GM18907 (cell line): ENCODE results near the gene MLX.
"Not testable (repeated sequence)": the region's sequence is repeated elsewhere in the genome, so short reads cannot be mapped to it uniquely, and the experiment has no call there.

Source experiments
- ATAC-seq: cut with Tn5 transposase; IDR thresholded peaks from one replicate; pipeline ENCODE4 v1.9.1; 2021; ENCODE audit warnings: mild to moderate bottlenecking, moderate library complexity; ENCODE audit not compliant: unreplicated experiment

The MLX gene

DNA sequence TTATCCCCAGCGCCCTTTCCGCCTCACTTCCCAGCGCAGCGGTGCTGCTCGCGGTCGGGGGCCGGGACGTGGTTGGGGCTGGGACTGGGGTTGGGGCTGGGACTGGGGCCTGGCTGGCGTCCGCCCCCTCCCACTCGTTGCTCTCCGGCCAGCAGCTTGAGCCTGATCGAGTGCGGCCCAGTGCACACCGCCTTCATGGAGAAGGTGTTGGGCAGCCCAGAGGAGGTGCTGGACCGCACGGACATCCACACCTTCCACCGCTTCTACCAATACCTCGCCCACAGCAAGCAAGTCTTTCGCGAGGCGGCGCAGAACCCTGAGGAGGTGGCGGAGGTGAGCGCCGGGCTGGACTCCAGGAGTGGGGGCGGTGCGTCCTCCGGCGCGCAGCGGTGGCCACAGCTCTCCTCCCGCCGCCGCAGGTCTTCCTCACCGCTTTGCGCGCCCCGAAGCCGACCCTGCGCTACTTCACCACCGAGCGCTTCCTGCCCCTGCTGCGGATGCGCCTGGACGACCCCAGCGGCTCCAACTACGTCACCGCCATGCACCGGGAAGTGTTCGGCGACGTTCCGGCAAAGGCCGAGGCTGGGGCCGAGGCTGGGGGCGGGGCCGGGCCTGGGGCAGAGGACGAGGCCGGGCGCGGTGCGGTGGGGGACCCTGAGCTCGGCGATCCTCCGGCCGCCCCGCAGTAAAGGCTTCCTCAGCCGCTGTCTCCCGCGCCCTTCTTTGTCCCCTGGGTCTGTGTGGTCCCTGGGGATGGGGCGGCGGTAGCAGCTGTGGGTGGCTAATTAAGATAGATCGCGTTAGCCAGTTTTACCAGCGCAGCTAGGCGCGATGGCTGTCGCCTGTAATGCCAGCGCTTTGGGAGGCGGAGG is 12.4 kb upstream of the MLX start:
- ATAC-seq: peak; percentile 69

DNA sequence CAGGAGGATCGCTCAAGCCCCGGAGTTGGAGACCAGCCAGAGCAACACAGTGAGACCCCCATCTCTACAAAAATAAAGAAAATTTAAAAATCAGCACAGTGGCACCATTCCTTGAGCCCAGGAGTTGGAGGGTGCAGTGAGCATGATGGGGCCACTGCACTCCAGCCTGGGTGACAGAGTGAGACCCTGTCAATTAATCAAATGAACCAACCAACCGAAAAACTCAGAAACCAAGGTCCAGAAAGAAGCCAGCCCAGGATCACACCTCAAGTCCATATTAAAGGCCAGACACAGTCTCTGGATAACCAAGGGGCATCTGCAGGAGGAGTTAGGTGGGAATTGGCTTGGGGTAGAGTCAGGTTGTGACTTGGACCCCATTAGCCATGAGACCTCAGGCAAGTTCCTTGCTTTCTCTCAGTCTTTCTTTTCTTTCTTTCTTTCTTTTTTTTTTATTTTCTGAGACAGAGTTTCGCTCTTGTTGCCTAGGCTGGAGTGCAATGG is 11.7 kb upstream of the MLX start:
- no peak for ATAC-seq

DNA sequence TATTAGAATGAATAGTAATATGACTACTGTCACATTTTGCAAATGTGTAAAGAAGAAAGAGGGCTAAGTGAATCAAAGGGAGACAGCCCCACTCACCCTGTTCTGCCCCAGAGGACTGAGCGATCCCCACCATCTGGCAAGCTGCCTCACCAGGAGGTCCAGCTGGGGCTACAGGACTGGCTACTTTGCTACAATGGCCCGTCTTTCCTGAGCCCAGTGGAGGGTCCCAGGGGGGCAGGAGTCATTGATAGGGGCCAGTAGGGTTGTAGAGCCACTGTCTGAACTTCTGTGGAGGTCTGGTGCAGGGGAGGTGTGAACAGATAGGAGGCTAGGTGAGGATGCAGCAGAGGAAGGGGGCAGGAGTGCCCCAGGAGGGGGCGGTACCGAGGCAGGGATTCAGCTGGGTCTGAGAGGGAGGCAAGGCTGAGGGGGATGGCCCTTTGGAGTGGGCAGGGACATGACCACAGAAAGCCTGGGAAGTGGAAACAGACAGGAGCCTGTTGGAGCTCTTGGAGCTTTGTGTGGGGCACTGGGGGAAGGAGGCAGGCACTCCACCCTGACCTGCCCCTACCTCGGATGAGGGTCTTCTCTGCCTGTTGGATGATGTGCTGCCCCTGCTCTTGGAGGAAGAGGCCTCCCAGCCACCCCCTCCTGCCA is 10.8 kb upstream of the MLX start:
- ATAC-seq: not testable (repeated sequence)

- ATAC-seq: no peak
Observed at GRCh38 chr17:42559075-42559474, 7.8 kb upstream of the MLX start.

GRCh38 chr17:42560246-42560645 is 6.7 kb upstream of the MLX start:
- ATAC-seq: no peak

DNA sequence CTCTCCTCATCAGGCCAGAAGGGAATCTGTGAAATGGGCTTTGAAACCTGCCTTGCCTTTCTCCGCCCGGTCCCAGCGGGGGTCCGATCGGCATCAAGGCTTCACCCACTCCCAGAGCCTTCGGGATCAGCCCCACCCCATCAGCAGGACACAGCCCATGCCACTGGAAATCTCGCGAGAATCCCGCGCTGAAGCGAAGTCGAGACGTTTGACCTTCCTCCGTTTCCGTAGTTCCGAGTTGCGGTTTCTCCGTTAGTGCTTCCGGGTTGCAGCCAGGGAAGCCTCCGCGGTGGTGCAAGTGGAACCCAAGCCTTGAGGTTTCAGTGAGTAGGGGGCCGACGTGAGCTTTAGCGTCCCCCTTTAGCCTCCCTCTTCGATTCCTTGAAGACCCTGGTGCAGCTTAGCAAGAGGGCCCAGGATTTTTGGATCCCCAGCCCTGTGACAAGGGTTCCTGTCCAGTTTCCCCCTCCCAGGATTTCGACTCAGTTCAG is 5.0 kb upstream of the MLX start, which contains the start of gene COASY:
Gene COASY, plus strand, starts transcription at position 252 of the 491 bp plus-strand sequence. CDS start 475 bp downstream, outside the sequence.
- ATAC-seq: peak; percentile 51

GRCh38 chr17:42562388-42563142 is 4.3 kb upstream of the MLX start:
- no peak for ATAC-seq

DNA sequence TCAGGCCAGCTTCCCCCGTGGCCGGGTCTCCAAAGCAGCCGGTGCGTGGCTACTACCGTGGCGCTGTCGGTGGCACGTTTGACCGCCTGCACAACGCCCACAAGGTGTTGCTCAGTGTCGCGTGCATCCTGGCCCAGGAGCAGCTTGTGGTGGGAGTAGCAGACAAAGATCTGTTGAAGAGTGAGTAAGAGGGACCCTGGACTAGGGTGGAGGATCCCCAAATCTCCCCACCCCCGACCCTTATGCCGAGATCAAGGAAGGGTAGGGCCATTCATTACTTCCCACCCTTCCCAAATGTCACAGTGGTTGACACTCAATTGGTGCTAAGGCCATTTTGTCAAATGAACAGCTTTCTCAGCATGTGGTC is 3.8 kb upstream of the MLX start:
- no peak for ATAC-seq

GRCh38 chr17:42563543-42563942 is 3.4 kb upstream of the MLX start:
- ATAC-seq: no peak

DNA sequence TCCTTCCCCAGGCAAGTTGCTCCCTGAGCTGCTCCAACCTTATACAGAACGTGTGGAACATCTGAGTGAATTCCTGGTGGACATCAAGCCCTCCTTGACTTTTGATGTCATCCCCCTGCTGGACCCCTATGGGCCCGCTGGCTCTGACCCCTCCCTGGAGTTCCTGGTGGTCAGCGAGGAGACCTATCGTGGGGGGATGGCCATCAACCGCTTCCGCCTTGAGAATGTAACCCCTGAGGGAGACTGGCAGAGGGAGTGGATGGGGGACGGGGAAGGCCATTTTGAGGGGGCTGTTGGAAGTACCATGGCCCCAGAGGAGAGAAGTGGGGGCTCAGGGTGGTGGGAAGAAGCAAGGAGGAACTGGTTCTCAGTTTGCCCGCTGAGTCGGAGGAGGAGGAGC is 3.0 kb upstream of the MLX start:
- ATAC-seq: no peak

GRCh38 chr17:42564815-42565522 is 1.9 kb upstream of the MLX start:
- ATAC-seq: no peak

GRCh38 chr17:42565523-42566214 is 1.2 kb upstream of the MLX start:
- ATAC-seq: no peak

DNA sequence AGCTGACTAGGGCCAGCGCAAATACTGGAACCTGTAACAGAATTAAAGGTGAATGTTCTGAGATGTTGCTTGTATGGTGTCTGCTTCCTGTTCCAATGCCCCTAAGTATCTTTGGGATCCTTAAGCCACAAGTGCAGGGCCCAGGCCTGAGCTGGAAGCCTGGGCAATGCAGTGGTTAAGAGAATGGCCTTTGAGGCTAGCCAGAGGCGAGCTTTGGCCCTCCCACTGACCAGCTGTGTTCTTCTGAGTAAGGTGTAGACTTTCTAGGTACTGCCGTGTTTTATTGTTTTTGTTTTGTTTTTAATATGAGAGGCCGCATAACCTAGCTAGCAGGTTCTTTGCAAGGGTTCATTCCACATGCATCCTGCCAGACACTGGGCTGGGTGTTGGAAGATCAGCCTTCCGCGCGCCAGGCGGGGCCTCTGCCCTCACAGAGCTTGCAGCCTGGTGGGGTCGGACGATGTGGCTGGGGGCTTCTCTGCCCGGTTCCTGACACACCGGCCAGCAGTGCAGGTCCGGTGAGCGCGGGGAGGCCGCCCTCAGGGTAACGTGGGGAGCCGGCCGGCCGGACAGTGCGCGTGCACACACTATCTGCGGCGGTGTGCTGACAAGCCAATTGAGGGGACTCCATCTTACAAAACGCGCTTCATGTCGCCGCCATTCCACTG is 551 bp upstream of the MLX start:
- ATAC-seq: peak; percentile 8

GRCh38 chr17:42568341-42569111 is 1.6 kb downstream of the MLX start:
- no peak for ATAC-seq

GRCh38 chr17:42571435-42572225 is 4.7 kb downstream of the MLX start:
- ATAC-seq: no peak

DNA sequence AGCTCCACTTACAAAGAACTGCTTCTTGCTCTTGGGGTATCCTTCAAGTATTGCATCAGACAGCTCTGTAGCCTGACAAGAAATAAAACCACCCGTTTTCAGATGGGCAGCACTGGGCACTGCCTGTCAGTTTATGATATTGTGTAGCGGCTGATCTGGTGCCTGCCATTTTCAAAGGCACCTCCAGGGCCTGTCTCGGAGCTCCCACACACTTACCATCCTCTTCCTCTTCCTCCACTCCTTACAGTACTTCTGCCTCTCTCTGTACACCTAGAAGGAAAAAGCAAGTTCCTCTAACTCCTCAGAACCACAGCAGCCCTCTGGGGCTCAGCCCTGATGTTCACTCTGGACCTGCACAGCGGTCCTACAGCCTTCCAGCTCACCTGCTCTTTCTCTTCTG is 6.2 kb downstream of the MLX start:
- ATAC-seq: no peak

DNA sequence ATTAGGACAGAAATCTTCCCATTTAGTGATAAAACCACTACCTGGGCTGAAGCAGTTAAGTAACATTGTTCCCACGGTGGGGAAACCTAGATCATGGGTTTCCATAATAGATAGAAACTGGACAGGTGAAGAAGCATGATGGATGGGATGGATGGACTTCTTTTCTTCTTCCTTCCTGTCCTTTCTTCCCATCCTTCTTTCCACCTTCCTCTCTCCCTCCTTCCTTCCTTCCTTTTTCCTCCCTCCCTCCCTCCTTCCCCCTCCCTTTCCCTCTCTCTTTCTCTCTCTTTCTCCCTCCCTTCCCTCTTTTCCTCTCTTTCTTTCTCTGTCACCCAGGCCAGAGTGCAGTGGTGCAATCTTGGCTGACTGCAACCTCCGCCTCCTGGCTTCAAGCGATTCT is 7.6 kb downstream of the MLX start:
- no peak for ATAC-seq

- peak; percentile 3 for ATAC-seq
Observed at GRCh38 chr17:42577140-42577531, 10.2 kb downstream of the MLX start.
